Stimulated activated CD8-positive, alpha-beta memory T cell treated with anti-CD3 and anti-CD28 coated beads, Interleukin-15, amount 100 ng/mL, for 1 hour (primary cell): ENCODE results near the gene PTPN13.

ENCODE experiments used
- DNase-seq: peaks from one replicate; pipeline ENCODE4 v3.0.0-alpha.2; 2020; ENCODE audit warnings: low read depth

PTPN13 gene

GRCh38 chr4:86593688-86594558, at the start of gene PTPN13:
TSS of gene PTPN13 (plus strand) at chr4:86594315. CDS start at chr4:86635257, 40,942 bp downstream.
- peak; percentile 4 for DNase-seq

- DNase-seq, result no peak
These were observed 47.0 kb upstream of the PTPN13 start for GRCh38 chr4:86547140-86547539.

- DNase-seq, result no peak
These were observed 44.8 kb upstream of the PTPN13 start for GRCh38 chr4:86549163-86549788.

- DNase-seq, result no peak
These were observed 42.7 kb upstream of the PTPN13 start for GRCh38 chr4:86551387-86551786.

GRCh38 chr4:86554646-86555045, 39.5 kb upstream of the PTPN13 start:
- DNase-seq, result no peak

- no peak for DNase-seq
These were observed 37.2 kb upstream of the PTPN13 start for GRCh38 chr4:86556791-86557415.

GRCh38 chr4:86557526-86557925, 36.6 kb upstream of the PTPN13 start:
- DNase-seq, result no peak

- DNase-seq, result no peak
These were observed 35.9 kb upstream of the PTPN13 start for GRCh38 chr4:86558258-86558657.

- DNase-seq, result no peak
These were observed 35.3 kb upstream of the PTPN13 start for GRCh38 chr4:86558797-86559196.

- DNase-seq, result no peak
These were observed 33.7 kb upstream of the PTPN13 start for GRCh38 chr4:86560447-86560846.

GRCh38 chr4:86561256-86561655, 32.9 kb upstream of the PTPN13 start:
- no peak for DNase-seq

GRCh38 chr4:86563416-86563815, 30.7 kb upstream of the PTPN13 start:
- DNase-seq, result no peak

- no peak for DNase-seq
These were observed 29.3 kb upstream of the PTPN13 start for GRCh38 chr4:86564795-86565194.

- DNase-seq, result no peak
These were observed 28.5 kb upstream of the PTPN13 start for GRCh38 chr4:86565651-86566050.

GRCh38 chr4:86569103-86569870, 24.8 kb upstream of the PTPN13 start:
- no peak for DNase-seq

GRCh38 chr4:86579941-86580340, 14.2 kb upstream of the PTPN13 start:
- no peak for DNase-seq

GRCh38 chr4:86582410-86582809, 11.7 kb upstream of the PTPN13 start:
- DNase-seq, result no peak

- no peak for DNase-seq
These were observed 7.9 kb upstream of the PTPN13 start for GRCh38 chr4:86586160-86586572.

GRCh38 chr4:86586626-86587380, 7.3 kb upstream of the PTPN13 start:
- no peak for DNase-seq

GRCh38 chr4:86587381-86588140, 6.6 kb upstream of the PTPN13 start:
- no peak for DNase-seq
